K562 (cell line): ENCODE results near the gene C1QTNF6. TPM values are rescaled to one million over a fixed set of nuclear protein-coding genes. Genes with fewer than 3 reads are reported as not detected.
A peak's percentile ranks its signal among the peaks of the same experiment; 100 is the strongest.

ENCODE experiments used
- ATAC-seq: fragments of 200-7000 bp; cut with Tn5 transposase; 3 replicates; pipeline ENCODE4 v1.9.1; 2020; ENCODE audit warnings: moderate library complexity
- BruUV-seq: library from RNA; stranded (reverse); fragments of 400-500 nt; replicated peaks from 2 replicates; lab custom pipeline; 2021; lab: Mats Ljungman, UMichigan
- CTCF ChIA-PET: fragments of 300-600 bp; formaldehyde crosslinking; extraction: SDS; loops from one replicate; lab custom pipeline; 2021; ENCODE audit warnings: low intra/inter-chr PET ratio; lab: Yijun Ruan, JAX
- POLR2A ChIA-PET: fragments of 300-600, 350-650 bp; sonication (Branson Sonifier 250); formaldehyde crosslinking; extraction: SDS; loops from one replicate; lab custom pipeline; 2021; ENCODE audit warnings: antibody characterized with exemption, inconsistent platforms; lab: Yijun Ruan, JAX
- DNase-seq, 4 experiments: peaks; one replicate each; pipeline versions ENCODE4 v3.0.0 to v3.0.0-alpha.2; 2011 to 2018; ENCODE audit warnings: low spot score in 3 of 4, mixed read lengths in 3 of 4; ENCODE audit errors: extremely low read depth in 1 of 4
- FAIRE-seq: peaks from 2 replicates; lab custom pipeline; 2011; peaks lifted over from hg19 to GRCh38; lab: Jason Lieb, UNC
- H2AFZ ChIP-seq: 2 replicates; pipeline ENCODE4 v1.6.0; 2011; ENCODE audit warnings: low read depth, low read length, control low read depth, inconsistent platforms
- H3K27ac ChIP-seq: fragments of 200-600 bp; 3 replicates; pipeline ENCODE4 v1.8.0; 2011; ENCODE audit warnings: low read depth, mild to moderate bottlenecking, control low read depth, inconsistent platforms, low read length, moderate library complexity, mixed read lengths; ENCODE audit errors: extremely low read depth
- H3K27me3 ChIP-seq, 2 experiments: fragments of 300-600 bp in 1 of 2; 2 replicates in 1 of 2; 3 replicates in 1 of 2; pipeline versions ENCODE4 v1.6.0 to v1.8.0; 2011; ENCODE audit warnings: inconsistent platforms in 2 of 2, low read length in 2 of 2, mild to moderate bottlenecking in 1 of 2, mixed read lengths in 1 of 2, moderate library complexity in 1 of 2; ENCODE audit not compliant: control insufficient read depth in 2 of 2, insufficient read depth in 2 of 2
- H3K36me3 ChIP-seq: fragments of 300-600 bp; 3 replicates; pipeline ENCODE4 v1.8.0; 2011; ENCODE audit warnings: mild to moderate bottlenecking, low read length, inconsistent platforms; ENCODE audit not compliant: control insufficient read depth, insufficient read depth
- H3K4me1 ChIP-seq, 2 experiments: fragments of 200-600 bp in 1 of 2; replicated peaks in 1 of 2; 2 replicates in 1 of 2; 3 replicates in 1 of 2; pipeline versions ENCODE4 v1.5.1 to v1.8.0; 2011; ENCODE audit warnings: inconsistent platforms in 2 of 2, low read length in 2 of 2, mild to moderate bottlenecking in 1 of 2, mixed read lengths in 1 of 2, moderate library complexity in 1 of 2; ENCODE audit not compliant: control insufficient read depth in 2 of 2, insufficient read depth in 2 of 2
- H3K4me2 ChIP-seq: 2 replicates; pipeline ENCODE4 v1.6.1; 2011; ENCODE audit warnings: low read length, control low read depth, inconsistent platforms, mixed read lengths; ENCODE audit not compliant: insufficient read depth
- H3K4me3 ChIP-seq: fragments of 200-600 bp; sonication (generic), shearing (Covaris generic); 2 replicates; pipeline ENCODE4 v1.5.1; 2016; ENCODE audit warnings: control low read depth, inconsistent platforms
- H3K79me2 ChIP-seq: fragments of 200-600 bp; 3 replicates; pipeline ENCODE4 v1.8.0; 2011; ENCODE audit warnings: low read length, inconsistent platforms; ENCODE audit not compliant: control insufficient read depth, insufficient read depth
- H3K9ac ChIP-seq, 2 experiments: 2 replicates each; pipeline versions ENCODE4 v1.6.0 to v1.6.1; 2011; ENCODE audit warnings: low read depth in 2 of 2, low read length in 2 of 2, control low read depth in 1 of 2, inconsistent platforms in 1 of 2, mild to moderate bottlenecking in 1 of 2, mixed read lengths in 1 of 2; ENCODE audit not compliant: insufficient read depth in 1 of 2
- H3K9me1 ChIP-seq: one replicate; pipeline ENCODE4 v1.6.0; 2011; ENCODE audit warnings: inconsistent platforms, mild to moderate bottlenecking, low read length, moderate library complexity; ENCODE audit not compliant: control insufficient read depth, insufficient read depth
- H3K9me3 ChIP-seq: replicated peaks from 2 replicates; pipeline ENCODE4 v1.5.1; 2011; ENCODE audit warnings: low read depth, low read length, inconsistent platforms; ENCODE audit not compliant: control insufficient read depth, insufficient read depth
- H4K20me1 ChIP-seq: replicated peaks from 2 replicates; pipeline ENCODE4 v1.6.1; 2011; ENCODE audit warnings: low read length, inconsistent platforms, mixed read lengths; ENCODE audit not compliant: control insufficient read depth, insufficient read depth
- ATF2 ChIP-seq: sonication (generic); formaldehyde crosslinking; IDR thresholded peaks from 2 replicates; pipeline ENCODE4 v1.8.1; 2022; ENCODE audit warnings: missing genetic modification reagents
- BCOR ChIP-seq: fragments of 450-650 bp; IDR thresholded peaks from 2 replicates; pipeline ENCODE4 v1.6.1; 2016
- CHAMP1 ChIP-seq: fragments of 450-650 bp; IDR thresholded peaks from 2 replicates; pipeline ENCODE4 v1.6.1; 2016; ENCODE audit warnings: mild to moderate bottlenecking
- ELK1 ChIP-seq: sonication (generic); formaldehyde crosslinking; IDR thresholded peaks from 2 replicates; pipeline ENCODE4 v1.8.1; 2022; ENCODE audit warnings: missing genetic modification reagents
- HDAC6 ChIP-seq: IDR thresholded peaks from 2 replicates; pipeline ENCODE4 v1.6.1; 2012; ENCODE audit warnings: low read depth, mild to moderate bottlenecking, control low read depth, inconsistent platforms, low read length, moderate library complexity
- NFRKB ChIP-seq: fragments of 450-650 bp; IDR thresholded peaks from 2 replicates; pipeline ENCODE4 v1.6.1; 2016; ENCODE audit warnings: low read depth
- PYGO2 ChIP-seq: fragments of 450-650 bp; IDR thresholded peaks from 2 replicates; pipeline ENCODE4 v1.6.1; 2016; ENCODE audit warnings: mild to moderate bottlenecking, missing genetic modification characterization, moderate library complexity, missing compliant biosample characterization
- RBM25 ChIP-seq: fragments of 200-400 bp; formaldehyde crosslinking; IDR thresholded peaks from 2 replicates; pipeline ENCODE4 v1.6.1; 2018; ENCODE audit warnings: low read length, low read depth, moderate library complexity; ENCODE audit not compliant: severe bottlenecking
- RNF219 ChIP-seq: fragments of 250-450 bp; sonication (Bioruptor Pico); IDR thresholded peaks from 2 replicates; pipeline ENCODE4 v1.5.0; 2022; ENCODE audit warnings: mild to moderate bottlenecking
- TAF15 ChIP-seq: fragments of 200-400 bp; formaldehyde crosslinking; IDR thresholded peaks from 2 replicates; pipeline ENCODE4 v1.6.1; 2017; ENCODE audit warnings: mild to moderate bottlenecking, low read depth, low read length, moderate library complexity
- TRIM24 ChIP-seq, 2 experiments: fragments of 450-650 bp; IDR thresholded peaks; 2 replicates each; pipeline ENCODE4 v1.6.1; 2016
- ZNF184 ChIP-seq: sonication (generic); formaldehyde crosslinking; IDR thresholded peaks from 2 replicates; pipeline ENCODE4 v1.5.0; 2020; ENCODE audit warnings: missing genetic modification reagents
- ZNF23 ChIP-seq: fragments of 250-450 bp; sonication (Bioruptor Pico); IDR thresholded peaks from 2 replicates; pipeline ENCODE4 v1.4.0; 2020; ENCODE audit warnings: mild to moderate bottlenecking
- ZNF311 ChIP-seq: fragments of 250-450 bp; sonication (Bioruptor Pico); IDR thresholded peaks from 2 replicates; pipeline ENCODE4 v1.4.0; 2020; ENCODE audit warnings: mild to moderate bottlenecking, moderate library complexity
- ZNF695 ChIP-seq: fragments of 450-650 bp; formaldehyde crosslinking; IDR thresholded peaks from 2 replicates; pipeline ENCODE4 v1.4.0; 2020; ENCODE audit warnings: mild to moderate bottlenecking, moderate library complexity
- WGBS: fragments of 100-300 bp; shearing (Covaris generic); methylation state at CpG from one replicate; pipeline ENCODE4 v1.1.6; 2016; ENCODE audit warnings: low coverage, mixed read lengths; ENCODE audit not compliant: insufficient coverage; ENCODE audit errors: missing lambda C conversion rate; 5-methylcytosine and 5-hydroxymethylcytosine counted together
- in situ Hi-C: fragments of 300-500 bp; cut with MboI; formaldehyde crosslinking; loops from 4 replicates; pipeline ENCODE4 v1.15.0; 2018; ENCODE audit warnings: inconsistent platforms, mixed read lengths
- intact Hi-C: fragments of 100-400 bp; cut with micrococcal nuclease; formaldehyde crosslinking; loops from 2 replicates; pipeline ENCODE4 v1.14.2; 2022
- polyA plus RNA-seq, 8 experiments: library from polyadenylated mRNA; depleted of rRNA in 4 of 8; stranded (reverse) in 5 of 8; unstranded in 3 of 8; fragments of >200 nt; fragmentation: Nextera tagmentation in 2 of 8; fragmentation: Illumina TruSeq in 1 of 8; extraction: Ambion mirVana in 2 of 8; extraction: Trizol in 1 of 8; gene quantifications; 2 replicates each; pipeline versions ENCODE4 v1.2.1 to v1.2.3, GENCODE V29; 2011 to 2014; ENCODE audit warnings: inconsistent platforms in 1 of 8, missing spikeins in 1 of 8
- total RNA-seq, 7 experiments: library from RNA; depleted of rRNA in 6 of 7; stranded (reverse); fragments of >200 nt in 6 of 7; fragmentation: Illumina TruSeq in 2 of 7; extraction: Trizol in 2 of 7; gene quantifications; 2 replicates each; pipeline versions ENCODE4 v1.2.1 to v1.2.3, GENCODE V29; 2011 to 2021; ENCODE audit warnings: low replicate concordance in 1 of 7

The C1QTNF6 gene
- total and polyA plus RNA-seq, 9 of the 15 experiments (the other 6 are each of a cell fraction or from before 2014, with no cell fraction given): 0.18 to 0.92 (median 0.55) TPM

- POLR2A ChIA-PET: no interaction called here
Measured at GRCh38 chr22:37167981-37168647, 19.9 kb downstream of the C1QTNF6 start.

More at GRCh38 chr22:37167981-37168647, 19.9 kb downstream of the C1QTNF6 start:
- Histone ChIP-seq H3K9ac (no peak overlapping the region), H3K9me1 (no peaks in the 10 kb centered on the region), H3K79me2 (no peaks in the 10 kb centered on the region), H4K20me1 (no peaks in the 10 kb centered on the region), H3K4me2 (no peak overlapping the region), H2AFZ (no peak overlapping the region), H3K36me3 (no peaks in the 10 kb centered on the region), H3K4me3 (no peak overlapping the region), H3K27ac (no peak overlapping the region), H3K9me3 (no peaks in the 10 kb centered on the region), H3K27me3 (no peaks in the 10 kb centered on the region; a peak in 2 of 5 replicates), H3K4me1 (peaks cover 0 to 13% of the 10 kb centered on the region in 2 experiments; a peak in 2 of 5 replicates)
- TF ChIP-seq ELK1 (CRISPR knock-in tag) (no peak), ZNF695 (CRISPR knock-in tag) (no peak), CHAMP1 (no peak), ZNF311 (no peak), ZNF184 (CRISPR knock-in tag) (no peak), TAF15 (no peak), ZNF23 (CRISPR knock-in tag) (no peak), NFRKB (no peak), ATF2 (CRISPR knock-in tag) (no peak), BCOR (peak; percentile 64), HDAC6 (no peak), RNF219 (CRISPR knock-in tag) (no peak), RBM25 (peak; percentile 18), TRIM24 (IDR thresholded peaks at IDR 0.05) (no peak), PYGO2 (tag) (no peak)
- intact Hi-C loops: no loop called here
- CTCF ChIA-PET: interaction anchor here (3.2 kb wide), 1 partner anchor 31 kb away, joined by 27 read pairs; no protein-coding TSS in a partner anchor
- ATAC-seq: no peak
- no TSS peak for BruUV-seq
- no peak for FAIRE-seq
- DNase-seq: no peak
- 2% methylated on average over 8 of the region's 8 CpGs for WGBS
- in situ Hi-C loops: loop anchor here (5.0 kb wide), 1 partner anchor 289 kb away; no protein-coding TSS in a partner anchor
